ENCODE measurements around the gene DCBLD1.

DNA sequence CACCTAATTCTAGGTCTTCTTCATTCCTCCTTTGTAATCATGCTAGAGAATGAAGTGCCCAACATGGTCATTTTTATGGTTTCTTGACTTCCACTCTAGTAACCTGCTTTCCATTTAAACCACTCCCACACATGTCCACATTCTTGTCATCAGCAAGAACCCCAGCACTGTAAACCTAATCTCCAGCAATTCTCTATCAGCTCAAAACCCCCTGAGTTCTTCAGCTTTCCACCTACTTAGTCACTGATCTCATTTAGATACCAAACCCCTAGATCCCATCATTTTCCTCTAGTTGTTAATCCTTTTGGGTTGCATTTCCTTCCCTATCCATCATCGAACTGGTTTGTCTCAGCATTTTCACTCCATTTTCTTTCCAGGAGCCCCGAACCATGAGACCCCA is 70.1 kb downstream of the DCBLD1 start:
- TF ChIP-seq POLR2AphosphoS5 (IDR thresholded peaks at IDR 0.05; ENCODE audit: low read depth, low read length) (no peak), SPI1 (IDR thresholded peaks at IDR 0.05; ENCODE audit: low read depth, low read length) (no peak), POLR2A (IDR thresholded peaks at IDR 0.05; ENCODE audit: low read depth, low read length) (no peak), TAF1 (IDR thresholded peaks at IDR 0.05; ENCODE audit: low read depth, low read length) (no peak)

Measured in GM12891 (cell line).